BLaER1 (cell line): Measurements from ENCODE around the gene INO80.
A peak's percentile ranks its signal among the peaks of the same experiment; 100 is the strongest.
"Not testable (repeated sequence)": the region's sequence is repeated elsewhere in the genome, so short reads cannot be mapped to it uniquely, and the experiment has no call there.

Source experiments
- H3K27ac ChIP-seq: shearing (Covaris generic); formaldehyde crosslinking; 2 replicates; pipeline ENCODE4 v1.8.1; 2022
- H3K27me3 ChIP-seq: shearing (Covaris generic); formaldehyde crosslinking; 2 replicates; pipeline ENCODE4 v1.8.1; 2022
- H3K36me3 ChIP-seq: shearing (Covaris generic); formaldehyde crosslinking; 2 replicates; pipeline ENCODE4 v1.8.1; 2022
- H3K4me1 ChIP-seq: shearing (Covaris generic); formaldehyde crosslinking; 2 replicates; pipeline ENCODE4 v1.8.1; 2022
- H3K4me2 ChIP-seq: shearing (Covaris generic); formaldehyde crosslinking; 2 replicates; pipeline ENCODE4 v1.8.1; 2022
- H3K4me3 ChIP-seq: shearing (Covaris generic); formaldehyde crosslinking; 2 replicates; pipeline ENCODE4 v1.8.1; 2022
- H3K9ac ChIP-seq: shearing (Covaris generic); formaldehyde crosslinking; 2 replicates; pipeline ENCODE4 v1.8.1; 2022
- H3K9me3 ChIP-seq: shearing (Covaris generic); formaldehyde crosslinking; 2 replicates; pipeline ENCODE4 v1.8.1; 2022
- H4K20me1 ChIP-seq: shearing (Covaris generic); formaldehyde crosslinking; 2 replicates; pipeline ENCODE4 v1.8.1; 2022
- Cebpa-rat ChIP-seq: shearing (Covaris generic); IDR thresholded peaks from 2 replicates; pipeline ENCODE4 v1.8.1; 2022

The INO80 gene

GRCh38 chr15:40959331-40960141 lies 156.5 kb downstream of the INO80 start:
- Histone ChIP-seq H3K27ac (no peak overlapping the region), H3K4me2 (no peak overlapping the region)

GRCh38 chr15:40958723-40959122 lies 157.4 kb downstream of the INO80 start:
- peaks cover 34% of the 10 kb centered on the region; the same call in 1 of the 2 replicates for H4K20me1 ChIP-seq
- no peak overlapping the region for H3K9ac ChIP-seq
- peaks cover 44% of the 10 kb centered on the region for H3K4me1 ChIP-seq
- no peak overlapping the region for H3K4me3 ChIP-seq
- no peak for TF ChIP-seq Cebpa-rat
- H3K27me3 ChIP-seq, result no peaks in the 10 kb centered on the region
- no peak overlapping the region for H3K4me2 ChIP-seq
- H3K9me3 ChIP-seq, result peaks cover 4% of the 10 kb centered on the region; the same call in 1 of the 2 replicates
- peaks cover 24% of the 10 kb centered on the region for H3K36me3 ChIP-seq
- no peak overlapping the region for H3K27ac ChIP-seq

More at GRCh38 chr15:40959331-40960141, 156.5 kb downstream of the INO80 start:
- Histone ChIP-seq H3K9ac (no peak overlapping the region), H3K4me3 (no peak overlapping the region), H3K9me3 (peaks cover 4% of the 10 kb centered on the region; the same call in 1 of the 2 replicates), H3K4me1 (peaks cover 36% of the 10 kb centered on the region), H3K27me3 (no peaks in the 10 kb centered on the region), H3K36me3 (peaks cover 24% of the 10 kb centered on the region), H4K20me1 (peaks cover 34% of the 10 kb centered on the region; the same call in 1 of the 2 replicates)
- TF ChIP-seq Cebpa-rat, result no peak

GRCh38 chr15:40958146-40958545 lies 157.9 kb downstream of the INO80 start:
- no peak overlapping the region for H3K27ac ChIP-seq
- peaks cover 48% of the 10 kb centered on the region for H3K4me1 ChIP-seq
- H3K27me3 ChIP-seq, result no peaks in the 10 kb centered on the region
- no peak overlapping the region for H3K9ac ChIP-seq
- no peak overlapping the region for H3K4me3 ChIP-seq
- H4K20me1 ChIP-seq, result peaks cover 34% of the 10 kb centered on the region; the same call in 1 of the 2 replicates
- no peak for TF ChIP-seq Cebpa-rat
- peaks cover 4% of the 10 kb centered on the region; the same call in 1 of the 2 replicates for H3K9me3 ChIP-seq
- H3K36me3 ChIP-seq, result peaks cover 24% of the 10 kb centered on the region
- H3K4me2 ChIP-seq, result no peak overlapping the region

- H3K4me2 ChIP-seq, result peak overlapping the region; percentile 88; the same call in 1 of the 2 replicates
- peaks cover 3% of the 10 kb centered on the region; the same call in 1 of the 2 replicates for H3K9me3 ChIP-seq
- H3K27ac ChIP-seq, result no peak overlapping the region
- peaks cover 24% of the 10 kb centered on the region for H3K36me3 ChIP-seq
- H3K4me3 ChIP-seq, result no peak overlapping the region
- peaks cover 34% of the 10 kb centered on the region; the same call in 1 of the 2 replicates for H4K20me1 ChIP-seq
- no peak for TF ChIP-seq Cebpa-rat
- H3K4me1 ChIP-seq, result peaks cover 50% of the 10 kb centered on the region
- H3K27me3 ChIP-seq, result no peaks in the 10 kb centered on the region
- H3K9ac ChIP-seq, result no peak overlapping the region
Observed at GRCh38 chr15:40957581-40958051, 158.5 kb downstream of the INO80 start.

GRCh38 chr15:40957041-40957555 lies 159.0 kb downstream of the INO80 start:
- peaks cover 34% of the 10 kb centered on the region; the same call in 1 of the 2 replicates for H4K20me1 ChIP-seq
- 0 out of 2 replicates have a peak overlapping the region, but pooled peaks have one; percentile 88 for H3K4me2 ChIP-seq
- H3K36me3 ChIP-seq, result peaks cover 24% of the 10 kb centered on the region
- TF ChIP-seq Cebpa-rat, result no peak
- H3K9me3 ChIP-seq, result no peaks in the 10 kb centered on the region
- no peak overlapping the region for H3K27ac ChIP-seq
- no peaks in the 10 kb centered on the region for H3K27me3 ChIP-seq
- H3K9ac ChIP-seq, result no peak overlapping the region
- peaks cover 55% of the 10 kb centered on the region for H3K4me1 ChIP-seq
- H3K4me3 ChIP-seq, result no peak overlapping the region

- Histone ChIP-seq H3K9ac (0 out of 2 replicates have a peak overlapping the region, but pooled peaks have one; percentile 27), H3K36me3 (peaks cover 24% of the 10 kb centered on the region), H4K20me1 (peaks cover 34% of the 10 kb centered on the region; the same call in 1 of the 2 replicates), H3K4me2 (peak overlapping the region; percentile 88; the same call in 1 of the 2 replicates), H3K9me3 (no peaks in the 10 kb centered on the region), H3K27me3 (no peaks in the 10 kb centered on the region), H3K4me3 (no peak overlapping the region), H3K4me1 (peaks cover 60% of the 10 kb centered on the region), H3K27ac (no peak overlapping the region)
- TF ChIP-seq Cebpa-rat, result no peak
Observed at GRCh38 chr15:40956541-40956982, 159.5 kb downstream of the INO80 start.

GRCh38 chr15:40955930-40956540 lies 160.0 kb downstream of the INO80 start:
- H3K4me3 ChIP-seq, result no peak overlapping the region; the same call in 1 of the 2 replicates
- H3K27me3 ChIP-seq, result no peaks in the 10 kb centered on the region
- no peak overlapping the region for H3K27ac ChIP-seq
- H4K20me1 ChIP-seq, result peaks cover 34% of the 10 kb centered on the region; the same call in 1 of the 2 replicates
- peaks cover 24% of the 10 kb centered on the region for H3K36me3 ChIP-seq
- no peaks in the 10 kb centered on the region for H3K9me3 ChIP-seq
- H3K4me1 ChIP-seq, result peaks cover 60% of the 10 kb centered on the region
- 0 out of 2 replicates have a peak overlapping the region, but pooled peaks have one; percentile 27 for H3K9ac ChIP-seq
- peak overlapping the region; percentile 88; the same call in 1 of the 2 replicates for H3K4me2 ChIP-seq
- no peak for TF ChIP-seq Cebpa-rat

GRCh38 chr15:40955141-40955903 lies 160.8 kb downstream of the INO80 start:
- Histone ChIP-seq H3K9me3 (no peaks in the 10 kb centered on the region), H3K36me3 (peaks cover 24% of the 10 kb centered on the region), H3K27ac (no peak overlapping the region), H3K9ac (0 out of 2 replicates have a peak overlapping the region, but pooled peaks have one; percentile 27), H3K4me2 (peak overlapping the region; percentile 88), H4K20me1 (peaks cover 34% of the 10 kb centered on the region; the same call in 1 of the 2 replicates), H3K4me1 (peaks cover 60% of the 10 kb centered on the region), H3K4me3 (no peak overlapping the region), H3K27me3 (no peaks in the 10 kb centered on the region)
- TF ChIP-seq Cebpa-rat, result no peak

- peak overlapping the region; percentile 88 for H3K4me2 ChIP-seq
- H3K4me3 ChIP-seq, result peak overlapping the region; percentile 79
- H3K27ac ChIP-seq, result peak overlapping the region; percentile 94
- not testable (repeated sequence) for H3K27me3 ChIP-seq, H3K9me3 ChIP-seq
- H3K36me3 ChIP-seq, result peaks cover 24% of the 10 kb centered on the region
- peaks cover 64% of the 10 kb centered on the region for H3K4me1 ChIP-seq
- H3K9ac ChIP-seq, result peak overlapping the region; percentile 85
- peaks cover 34% of the 10 kb centered on the region; the same call in 1 of the 2 replicates for H4K20me1 ChIP-seq
Observed at GRCh38 chr15:40954158-40954848, 161.8 kb downstream of the INO80 start.
